Measurements from ENCODE around the gene HSPA1B.
A peak's percentile ranks its signal among the peaks of the same experiment; 100 is the strongest.
"Not testable (repeated sequence)": the region's sequence is repeated elsewhere in the genome, so short reads cannot be mapped to it uniquely, and the experiment has no call there.

Gene HSPA1B

DNA sequence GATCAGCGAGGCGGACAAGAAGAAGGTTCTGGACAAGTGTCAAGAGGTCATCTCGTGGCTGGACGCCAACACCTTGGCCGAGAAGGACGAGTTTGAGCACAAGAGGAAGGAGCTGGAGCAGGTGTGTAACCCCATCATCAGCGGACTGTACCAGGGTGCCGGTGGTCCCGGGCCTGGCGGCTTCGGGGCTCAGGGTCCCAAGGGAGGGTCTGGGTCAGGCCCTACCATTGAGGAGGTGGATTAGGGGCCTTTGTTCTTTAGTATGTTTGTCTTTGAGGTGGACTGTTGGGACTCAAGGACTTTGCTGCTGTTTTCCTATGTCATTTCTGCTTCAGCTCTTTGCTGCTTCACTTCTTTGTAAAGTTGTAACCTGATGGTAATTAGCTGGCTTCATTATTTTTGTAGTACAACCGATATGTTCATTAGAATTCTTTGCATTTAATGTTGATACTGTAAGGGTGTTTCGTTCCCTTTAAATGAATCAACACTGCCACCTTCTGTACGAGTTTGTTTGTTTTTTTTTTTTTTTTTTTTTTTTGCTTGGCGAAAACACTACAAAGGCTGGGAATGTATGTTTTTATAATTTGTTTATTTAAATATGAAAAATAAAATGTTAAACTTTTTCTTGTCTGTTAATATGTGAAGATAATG lies 2.2 kb downstream of the HSPA1B start:
- DNase-seq: peak; percentile 23

DNA sequence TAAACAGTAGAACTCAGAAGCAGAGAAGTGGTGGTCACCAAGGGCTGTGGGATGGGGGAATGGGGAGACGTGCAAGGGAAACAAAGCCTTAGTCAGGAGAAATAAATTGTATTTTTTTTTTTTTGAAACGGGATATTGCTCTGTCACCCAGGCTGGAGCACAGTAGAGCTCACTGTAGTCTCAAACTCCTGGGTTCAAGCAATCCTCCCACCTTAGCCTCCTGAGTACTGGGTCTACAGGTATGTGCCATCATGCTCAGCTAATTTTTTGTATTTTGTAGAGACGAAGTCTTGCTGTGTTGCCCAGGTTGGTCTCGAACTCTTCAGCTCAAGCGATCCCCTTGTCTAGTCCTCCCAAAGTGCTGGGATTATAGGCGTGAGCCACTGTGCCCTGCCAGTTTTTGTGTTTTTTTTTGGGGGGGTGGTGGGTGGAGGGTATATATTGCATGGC lies 3.4 kb downstream of the HSPA1B start:
- DNase-seq: no peak

DNA sequence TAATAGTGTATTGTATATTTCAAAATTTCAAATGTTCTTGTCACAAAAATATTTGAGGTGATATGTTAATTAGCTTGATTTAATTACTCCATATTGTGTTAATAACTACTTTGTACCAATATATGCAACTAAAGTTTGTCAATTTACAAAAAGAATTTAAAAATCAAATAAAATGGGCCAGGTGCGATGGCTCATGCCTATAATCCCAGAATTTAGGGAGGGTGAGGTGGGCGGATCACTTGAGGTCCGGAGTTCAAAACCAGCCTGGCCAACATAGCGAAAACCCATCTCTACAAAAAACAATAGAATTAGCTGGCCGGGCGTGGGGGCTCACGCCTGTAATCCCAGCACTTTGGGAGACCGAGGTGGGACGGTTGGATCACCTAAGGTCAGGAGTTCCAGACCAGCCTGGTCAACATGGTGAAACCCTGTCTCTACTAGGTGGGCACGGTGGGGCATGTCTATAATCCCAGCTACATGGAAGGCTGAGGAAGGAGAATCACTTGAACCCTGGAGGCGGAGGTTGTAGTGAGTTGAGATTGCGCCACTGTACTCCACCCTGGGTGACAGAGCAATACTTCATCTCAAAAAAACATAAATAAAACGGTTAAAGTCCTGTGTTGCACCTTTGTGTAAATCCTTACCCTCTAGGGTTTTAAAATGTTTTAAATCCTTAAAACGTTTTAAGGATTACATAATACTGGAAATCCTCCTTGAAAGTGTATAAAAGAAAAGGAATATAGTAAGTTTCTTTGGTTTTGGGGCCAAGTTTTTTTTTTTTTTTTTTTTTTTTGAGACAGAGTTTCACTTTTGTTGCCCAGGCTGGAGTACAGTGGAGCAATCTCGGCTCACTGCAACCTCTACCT lies 4.0 kb downstream of the HSPA1B start:
- DNase-seq: no peak

DNA sequence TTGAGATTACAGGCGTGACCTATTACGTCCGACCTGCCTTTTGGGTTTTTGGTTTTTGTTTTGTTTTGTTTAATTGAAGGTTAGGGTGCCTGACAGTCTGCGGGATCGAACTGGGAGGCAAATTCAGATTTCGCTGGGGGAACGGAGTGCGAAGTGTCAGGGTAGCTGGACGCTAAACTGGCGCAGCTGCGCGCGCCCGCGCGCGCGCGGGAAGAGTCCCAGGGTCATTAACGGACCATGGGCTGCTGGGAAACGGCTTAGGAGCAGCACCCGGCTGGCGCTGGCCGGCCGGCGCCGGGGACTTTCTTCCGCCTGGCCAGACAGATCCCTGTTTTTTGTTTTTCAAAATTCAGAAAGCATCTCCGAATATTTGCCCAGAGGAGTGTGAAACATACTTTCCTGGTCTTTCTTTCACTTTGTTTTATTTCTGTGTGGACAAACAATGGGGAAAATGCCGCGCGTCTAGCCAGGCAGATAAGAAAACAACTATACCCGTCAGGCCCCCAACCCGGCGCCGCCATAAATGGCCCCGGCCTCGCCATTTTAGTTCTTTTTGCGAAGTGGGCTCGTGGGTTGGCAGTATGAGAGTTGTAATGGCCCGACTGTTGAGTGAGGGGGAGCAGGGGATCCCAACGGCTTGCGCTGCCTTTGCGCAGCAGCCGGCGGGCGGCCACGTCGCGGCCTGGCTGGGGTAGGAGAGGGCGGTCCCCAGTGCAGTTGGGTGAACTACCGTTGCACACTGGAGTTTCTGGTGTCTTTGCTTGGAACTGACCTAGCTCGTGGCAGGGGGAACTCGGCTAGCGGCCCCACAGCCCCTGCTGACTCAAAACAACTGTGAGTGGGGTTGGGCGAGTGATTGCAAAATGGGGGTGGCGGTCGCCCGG lies 7.1 kb downstream of the HSPA1B start:
- DNase-seq: peak; percentile 80

DNA sequence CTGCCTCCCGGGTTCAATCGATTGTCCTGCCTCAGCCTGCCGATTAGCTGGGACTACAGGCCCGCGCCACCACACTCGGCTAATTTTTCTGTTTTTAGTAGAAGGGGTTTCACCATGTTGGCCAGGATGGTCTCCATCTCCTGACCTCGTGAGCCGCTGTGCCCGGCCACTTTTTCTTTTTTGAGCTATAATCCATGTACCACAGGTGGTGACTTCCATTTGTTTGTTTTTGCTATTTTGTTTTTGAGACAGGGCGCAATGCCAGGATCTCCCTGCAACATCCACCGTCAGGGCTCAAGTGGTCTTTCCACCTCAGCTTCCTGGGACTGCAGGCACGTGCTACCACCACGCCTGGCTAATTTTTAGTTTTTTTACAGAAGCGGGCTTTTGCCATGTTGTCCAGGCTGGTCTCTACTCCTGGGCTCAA lies 8.5 kb downstream of the HSPA1B start:
- DNase-seq: no peak

DNA sequence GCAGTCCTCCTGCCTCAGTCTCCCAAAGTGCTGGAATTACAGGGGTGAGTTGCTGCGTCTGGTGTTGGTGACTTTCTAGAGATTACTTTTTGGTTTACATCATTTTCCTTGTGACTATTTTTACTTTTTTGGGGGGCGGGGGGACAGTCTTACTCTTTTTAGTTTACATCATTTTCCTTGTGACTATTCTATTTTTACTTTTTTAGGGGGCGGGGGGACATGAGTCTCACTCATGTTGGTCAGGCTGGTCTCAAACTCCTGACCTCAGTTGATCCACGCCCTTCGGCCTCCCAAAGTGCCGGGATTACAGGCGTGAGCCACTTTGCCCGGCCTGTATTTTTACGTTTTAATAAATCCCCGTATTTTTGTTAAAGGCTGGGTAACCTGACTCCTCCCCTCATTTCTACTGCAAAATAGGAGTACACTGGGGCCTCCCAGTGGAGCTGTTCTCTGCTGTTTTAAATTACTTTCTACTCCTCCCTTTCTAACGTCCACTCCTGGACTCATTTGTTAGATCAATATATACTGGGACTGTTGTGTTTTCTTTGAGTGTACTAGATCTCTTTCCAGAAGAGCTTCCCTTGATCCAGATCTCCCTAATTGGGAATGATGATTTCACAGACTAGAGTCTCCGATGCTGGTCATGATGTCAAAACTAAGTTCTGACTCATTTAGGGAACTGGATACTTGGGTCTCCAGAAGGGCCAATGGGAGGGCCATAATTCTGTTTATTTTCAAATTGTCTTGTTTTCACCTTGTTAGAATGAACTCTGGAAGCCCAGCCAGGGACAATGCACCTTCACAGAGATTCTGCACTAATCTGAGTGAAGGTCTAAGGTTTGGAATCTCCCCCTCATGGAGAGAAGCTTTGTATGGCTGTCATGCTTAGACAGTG lies 9.2 kb downstream of the HSPA1B start:
- DNase-seq: no peak

DNA sequence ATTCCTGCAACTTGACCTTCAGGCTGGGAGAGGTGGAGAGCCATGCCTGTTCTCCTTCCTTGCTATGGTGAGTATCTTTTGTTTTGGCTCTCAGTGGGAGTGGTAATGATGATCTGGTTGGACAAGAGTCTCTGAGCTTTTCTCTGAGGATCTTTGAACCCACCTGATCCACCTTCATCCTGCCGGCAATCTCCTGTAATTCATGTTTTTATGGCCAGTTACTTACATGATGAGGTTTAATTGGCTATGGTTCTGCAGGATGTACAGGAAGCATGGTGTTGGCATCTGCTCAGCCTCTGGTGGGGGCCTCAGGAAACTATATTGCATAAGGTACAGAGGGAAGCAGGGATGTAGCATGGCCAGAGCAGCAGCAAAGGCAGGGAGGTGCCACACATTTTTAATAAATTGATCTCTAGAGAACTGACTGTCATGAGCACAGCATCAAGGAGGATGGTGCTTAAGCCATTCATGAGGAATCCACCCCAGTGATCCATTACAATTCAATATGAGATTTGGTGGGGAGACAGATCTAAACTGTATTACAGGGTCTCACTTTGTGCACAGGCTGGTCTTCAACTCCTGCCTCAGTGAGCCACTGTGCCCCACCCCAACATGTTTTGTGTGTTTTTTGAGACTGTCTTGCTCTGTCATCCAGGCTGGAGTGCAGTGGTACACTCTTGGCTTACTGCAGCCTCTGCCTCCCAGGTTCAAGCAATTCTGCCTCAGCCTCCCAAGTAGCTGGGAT lies 10.0 kb downstream of the HSPA1B start:
- DNase-seq: no peak

DNA sequence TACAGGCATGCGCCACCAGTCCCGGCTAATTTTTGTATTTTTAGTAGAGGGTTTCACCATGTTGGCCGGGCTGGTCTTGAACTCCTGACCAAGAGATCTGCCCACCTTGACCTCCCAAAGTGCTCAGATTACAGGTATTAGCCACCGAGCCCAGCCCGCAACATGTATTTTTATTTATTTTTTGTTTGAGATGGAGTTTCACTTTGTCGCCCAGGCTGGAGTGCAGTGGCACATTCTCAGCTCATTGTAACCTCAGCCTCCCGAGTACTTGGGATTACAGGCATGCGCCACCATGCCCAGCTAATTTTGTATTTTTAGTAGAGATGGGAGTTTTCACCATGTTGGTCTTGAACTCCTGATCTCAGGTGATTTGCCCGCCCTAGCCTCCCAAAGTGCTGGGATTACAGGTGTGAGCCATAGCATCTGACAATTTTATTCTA lies 10.6 kb downstream of the HSPA1B start:
- not testable (repeated sequence) for DNase-seq

DNA sequence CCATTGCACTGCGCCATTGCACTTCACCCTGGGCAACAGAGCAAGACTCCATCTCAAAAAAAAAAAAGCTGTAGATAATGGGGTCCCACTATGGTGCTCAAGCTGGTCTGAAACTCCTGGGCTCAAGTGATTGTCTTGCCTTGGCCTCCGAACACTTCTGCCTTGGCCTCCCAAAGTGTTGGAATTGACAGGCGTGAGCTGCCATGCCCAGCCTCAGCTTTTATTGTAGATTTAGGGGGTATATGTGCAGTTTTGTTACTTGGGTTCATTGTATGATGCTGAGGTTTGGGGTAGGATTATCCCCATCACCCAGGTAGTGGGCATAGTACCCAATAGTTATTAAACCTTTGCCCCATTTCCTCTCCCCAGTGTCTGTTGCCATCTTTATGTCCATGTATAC lies 11.4 kb downstream of the HSPA1B start:
- DNase-seq: no peak

DNA sequence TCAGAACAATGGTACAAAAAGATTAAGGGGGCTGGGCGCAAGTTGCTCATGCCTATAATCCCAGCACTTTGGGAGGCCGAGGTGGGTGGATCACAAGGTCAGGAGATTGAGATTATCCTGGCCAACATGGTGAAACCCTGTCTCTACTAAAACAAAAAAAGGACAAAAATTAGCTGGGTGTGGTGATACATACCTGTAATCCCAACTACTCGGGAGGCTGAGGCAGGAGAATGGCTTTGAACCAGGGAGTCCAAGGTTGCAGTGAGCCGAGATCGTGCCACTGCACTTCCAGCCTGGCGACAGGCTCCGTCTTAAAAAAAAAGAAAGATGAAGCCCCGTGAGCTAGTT lies 12.2 kb downstream of the HSPA1B start:
- DNase-seq: not testable (repeated sequence)

DNA sequence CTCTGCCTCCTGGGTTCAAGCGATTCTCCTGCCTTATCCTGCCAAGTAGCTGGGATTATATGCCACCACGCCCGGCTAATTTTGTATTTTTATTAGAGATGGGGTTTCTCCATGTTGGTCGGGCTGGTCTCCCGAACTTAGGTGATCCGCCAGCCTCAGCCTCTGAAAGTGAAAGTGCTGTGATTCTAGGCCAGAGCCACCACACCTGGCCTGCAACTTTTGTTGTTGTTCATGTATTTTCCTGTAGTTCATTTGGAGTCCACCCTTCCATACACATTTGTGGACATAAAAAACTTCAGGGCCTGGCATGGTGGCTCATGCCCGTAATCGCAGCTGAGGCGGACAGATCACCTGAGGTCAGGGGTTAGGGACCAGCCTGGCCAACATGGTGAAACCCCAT lies 14.5 kb downstream of the HSPA1B start:
- DNase-seq: no peak

DNA sequence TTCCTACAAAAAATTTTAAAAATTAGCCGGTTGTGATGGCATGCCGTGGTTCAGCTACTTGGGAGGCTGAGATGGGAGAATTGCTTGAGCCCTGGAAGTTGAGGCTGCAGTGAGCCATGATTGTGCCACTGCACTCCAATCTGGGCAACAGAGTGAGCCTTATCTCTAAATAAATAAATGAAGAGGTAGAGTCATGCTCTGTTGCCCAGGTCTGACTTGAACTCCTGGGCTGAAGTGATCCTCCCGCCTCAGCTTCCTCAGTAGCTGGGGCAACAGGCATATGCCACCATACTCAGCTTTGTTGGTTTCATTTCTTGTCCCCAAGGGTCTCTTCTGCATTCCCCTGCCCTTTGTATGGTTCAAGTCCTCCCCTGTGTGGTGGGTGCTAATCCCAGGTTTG lies 17.0 kb downstream of the HSPA1B start:
- no peak for DNase-seq

DNA sequence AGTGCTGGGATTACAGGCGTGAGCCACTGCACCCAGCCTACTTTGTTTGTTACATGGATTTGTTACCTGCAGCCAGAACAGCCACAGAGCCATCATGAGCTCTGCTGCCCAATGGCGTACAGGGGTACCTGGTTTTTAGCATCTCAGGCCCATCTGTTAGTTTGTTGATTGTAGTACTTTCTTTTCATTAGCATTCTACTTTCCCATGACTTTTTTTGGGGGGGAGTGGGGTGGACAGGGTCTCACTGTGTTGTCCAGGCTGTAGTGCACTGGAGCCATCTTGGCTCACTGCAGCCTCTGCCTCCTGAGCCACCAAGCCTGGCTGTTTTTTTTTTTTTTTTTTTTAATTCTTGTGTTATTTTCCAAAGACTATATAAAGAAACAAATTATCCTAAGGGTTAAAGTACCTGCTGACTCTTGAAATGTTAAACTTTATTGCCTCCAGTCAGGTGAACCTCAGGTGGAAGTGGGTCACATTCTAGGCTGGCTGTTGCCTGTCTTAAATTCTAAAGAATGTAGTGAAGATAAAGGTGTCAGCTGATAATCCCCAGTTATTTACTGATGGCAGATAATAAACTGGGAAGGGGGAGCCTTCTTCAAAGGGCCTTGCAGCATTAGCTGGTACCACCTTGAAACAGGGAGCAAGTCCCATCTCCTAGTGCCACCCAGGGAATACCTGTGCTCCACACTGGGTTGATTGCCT lies 19.9 kb downstream of the HSPA1B start:
- DNase-seq: no peak

DNA sequence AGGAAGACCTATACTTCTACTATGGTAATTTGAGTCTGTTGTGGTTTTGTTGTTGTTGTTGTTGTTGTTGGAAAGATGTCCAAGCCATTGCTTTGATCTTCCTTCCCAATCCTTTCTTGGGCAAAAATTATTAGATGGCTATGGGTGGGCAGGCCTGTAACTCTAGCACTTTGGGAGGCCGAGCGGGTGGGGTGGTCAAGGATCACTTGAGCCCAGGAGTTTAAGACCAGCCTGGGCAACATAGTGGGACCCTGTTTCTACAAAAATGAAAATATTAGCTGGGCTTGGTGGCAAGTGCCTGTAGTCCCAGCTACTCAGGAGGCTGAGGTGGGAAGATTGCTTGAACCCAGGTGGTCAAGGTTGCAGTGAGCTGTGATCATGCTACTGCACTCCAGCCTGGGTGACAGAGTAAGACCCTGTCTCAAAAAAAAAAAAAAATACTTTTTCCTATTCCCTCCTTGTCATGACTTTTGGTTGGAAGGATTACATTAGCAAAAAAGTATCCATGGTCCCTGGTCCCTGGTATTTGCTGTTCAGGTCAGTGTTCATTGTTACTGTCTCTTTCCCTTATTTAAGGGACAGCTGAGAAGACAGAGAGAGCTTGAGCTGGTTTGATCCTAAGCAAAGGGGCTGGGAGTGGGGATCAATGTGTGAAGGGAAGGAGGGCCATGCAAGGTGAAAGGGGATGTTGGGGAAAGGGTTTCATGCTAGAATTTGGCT lies 23.4 kb downstream of the HSPA1B start:
- DNase-seq: no peak

DNA sequence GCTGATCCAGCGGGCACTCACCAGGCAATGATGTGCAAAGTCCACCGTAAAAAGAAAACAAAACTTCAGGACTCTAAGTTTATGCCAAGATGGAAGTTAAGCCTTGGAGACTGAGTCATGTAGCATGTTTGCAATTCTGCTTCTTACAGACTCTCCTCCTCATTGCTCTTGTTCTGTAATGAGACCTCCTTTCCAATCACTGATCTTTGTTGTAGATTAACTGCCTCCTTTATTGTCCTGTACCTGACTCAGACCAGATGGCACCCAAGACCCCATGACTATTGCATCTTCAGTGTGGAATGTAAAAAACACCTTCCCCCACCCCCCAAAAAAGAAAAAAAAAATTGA lies 23.9 kb downstream of the HSPA1B start:
- no peak for DNase-seq

DNA sequence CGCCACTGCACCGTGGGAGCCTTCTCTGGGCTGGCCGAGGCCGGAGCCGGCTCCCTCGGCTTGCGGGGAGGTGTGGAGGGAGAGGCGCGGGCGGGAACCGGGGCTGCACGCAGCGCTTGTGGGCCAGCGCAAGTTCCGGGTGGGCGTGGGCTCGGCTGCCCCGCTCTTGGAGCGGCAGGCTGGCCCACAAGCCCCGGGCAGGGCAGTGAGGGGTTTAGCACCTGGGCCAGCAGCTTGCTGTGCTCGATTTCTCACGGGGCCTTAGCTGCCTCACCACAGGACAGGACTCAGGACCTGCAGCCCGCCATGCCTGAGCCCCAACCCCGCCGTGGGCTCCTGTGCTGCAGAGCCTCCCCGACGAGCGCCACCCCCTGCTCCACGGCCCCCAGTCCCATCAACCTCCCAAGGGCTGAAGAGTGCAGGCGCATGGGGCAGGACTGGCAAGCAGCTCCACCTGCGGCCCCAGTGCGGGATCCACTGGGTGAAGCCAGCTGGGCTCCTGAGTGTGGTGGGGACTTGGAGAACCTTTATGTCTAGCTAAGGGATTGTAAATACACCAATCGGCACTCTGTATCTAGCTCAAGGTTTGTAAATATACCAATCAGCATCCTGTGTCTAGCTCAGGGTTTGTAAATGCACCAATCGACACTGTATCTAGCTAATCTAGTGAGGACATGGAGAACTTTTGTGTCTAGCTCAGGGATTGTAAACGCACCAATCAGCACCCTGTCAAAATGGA lies 24.6 kb downstream of the HSPA1B start:
- DNase-seq: not testable (repeated sequence)

DNA sequence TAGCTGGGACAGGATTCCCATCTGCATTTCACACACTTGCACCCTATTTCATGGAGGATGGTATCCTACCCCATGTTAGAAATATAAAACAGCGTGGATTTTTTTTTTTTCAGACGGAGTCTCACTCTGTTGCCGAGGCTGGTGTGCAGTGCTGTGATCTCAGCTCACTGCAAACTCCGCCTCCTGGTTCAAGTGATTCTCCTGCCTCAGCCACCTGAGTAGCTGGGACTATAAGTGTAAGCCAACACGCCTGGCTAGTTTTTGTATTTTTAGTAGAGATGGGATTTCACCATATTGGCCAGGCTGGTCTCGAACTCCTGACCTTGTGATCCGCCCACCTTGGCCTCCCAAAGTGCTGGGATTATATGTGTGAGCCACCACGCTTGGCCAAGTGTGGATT lies 30.2 kb downstream of the HSPA1B start:
- not testable (repeated sequence) for DNase-seq

DNA sequence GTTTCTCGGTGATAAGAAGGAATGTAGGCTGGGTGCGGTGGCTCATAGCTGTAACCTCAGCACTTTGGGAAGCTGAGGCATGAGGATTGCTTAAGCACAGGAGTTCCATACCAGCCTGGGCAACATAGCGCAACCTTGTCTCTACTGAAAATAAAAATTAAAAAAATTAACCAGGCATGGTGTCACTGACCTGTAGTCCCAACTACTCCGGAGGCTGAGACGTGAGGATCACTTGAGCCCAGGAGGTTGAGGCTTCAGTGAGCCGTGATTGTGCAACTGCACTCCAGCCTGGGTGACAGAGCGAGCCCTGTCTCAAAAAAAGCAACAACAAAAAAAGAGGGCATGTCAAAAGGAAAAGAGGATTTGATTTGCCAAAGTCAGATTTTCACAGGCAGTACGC lies 31.2 kb downstream of the HSPA1B start:
- DNase-seq: no peak

DNA sequence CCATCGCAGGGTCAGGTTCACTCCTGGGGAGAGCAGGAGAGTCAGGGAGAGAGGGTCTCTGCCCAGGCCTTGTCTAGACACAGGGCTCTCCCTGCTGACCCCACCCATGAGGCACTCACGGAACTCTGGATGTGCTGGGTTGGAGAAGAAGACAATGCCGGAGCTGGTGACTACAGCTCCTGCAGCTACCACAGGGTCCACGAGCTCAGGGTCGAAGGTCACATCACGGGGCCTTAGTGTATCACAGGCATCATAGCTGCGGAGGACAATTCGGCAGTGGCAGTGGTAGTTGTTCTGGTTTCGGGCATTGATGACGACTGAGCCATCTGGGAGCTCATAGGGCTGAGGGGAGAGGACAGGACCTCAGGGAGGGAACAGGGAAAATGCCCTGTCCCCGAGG lies 32.4 kb downstream of the HSPA1B start:
- no peak for DNase-seq

DNA sequence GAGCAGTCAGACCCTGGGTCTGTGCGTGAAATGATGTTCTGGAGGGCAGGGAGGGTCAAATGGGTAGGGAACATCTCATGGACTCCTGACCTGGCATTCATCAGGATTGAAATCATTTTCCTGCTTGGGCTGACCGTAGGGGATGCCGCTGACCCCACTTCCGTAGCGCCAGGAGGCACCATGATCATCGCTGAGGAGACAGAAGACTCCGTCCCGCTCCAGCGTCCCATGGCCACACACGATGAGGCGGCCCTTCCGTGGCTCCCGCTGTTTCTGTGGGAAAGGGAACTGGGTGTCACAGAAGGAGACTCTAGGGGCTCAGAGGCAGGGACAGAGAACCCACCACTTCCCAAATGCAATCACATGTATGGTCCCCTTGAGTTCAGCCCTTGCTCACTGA lies 32.8 kb downstream of the HSPA1B start:
- DNase-seq: no peak
